HG03442 (cell line): ENCODE data around the gene TRPM2.

Source experiments
- ATAC-seq: cut with Tn5 transposase; IDR thresholded peaks from one replicate; pipeline ENCODE4 v1.9.1; 2021; ENCODE audit warnings: mild to moderate bottlenecking, moderate library complexity; ENCODE audit not compliant: unreplicated experiment

TRPM2 gene

GRCh38 chr21:44455524-44456213, 102.2 kb downstream of the TRPM2 start:
- no peak for ATAC-seq

GRCh38 chr21:44456214-44456914, 102.9 kb downstream of the TRPM2 start:
- ATAC-seq = no peak

- ATAC-seq = no peak
These were observed 103.7 kb downstream of the TRPM2 start for GRCh38 chr21:44456915-44457736.

- no peak for ATAC-seq
These were observed 105.7 kb downstream of the TRPM2 start for GRCh38 chr21:44458971-44459711.

- no peak for ATAC-seq
These were observed 106.5 kb downstream of the TRPM2 start for GRCh38 chr21:44459712-44460440.

- no peak for ATAC-seq
These were observed 107.0 kb downstream of the TRPM2 start for GRCh38 chr21:44460441-44460755.

- no peak for ATAC-seq
These were observed 107.6 kb downstream of the TRPM2 start for GRCh38 chr21:44461005-44461404.

- no peak for ATAC-seq
These were observed 108.1 kb downstream of the TRPM2 start for GRCh38 chr21:44461464-44462001.

GRCh38 chr21:44462086-44462833, 108.8 kb downstream of the TRPM2 start:
- no peak for ATAC-seq

GRCh38 chr21:44462834-44463200, 109.4 kb downstream of the TRPM2 start:
- no peak for ATAC-seq

GRCh38 chr21:44463724-44464123, 110.3 kb downstream of the TRPM2 start:
- no peak for ATAC-seq

- ATAC-seq = no peak
These were observed 110.9 kb downstream of the TRPM2 start for GRCh38 chr21:44464351-44464750.

GRCh38 chr21:44466351-44466954, 113.0 kb downstream of the TRPM2 start:
- ATAC-seq = no peak

GRCh38 chr21:44466996-44467858, 113.8 kb downstream of the TRPM2 start:
- no peak for ATAC-seq

GRCh38 chr21:44467859-44468195, 114.4 kb downstream of the TRPM2 start:
- no peak for ATAC-seq

- no peak for ATAC-seq
These were observed 117.9 kb downstream of the TRPM2 start for GRCh38 chr21:44471341-44471740.

GRCh38 chr21:44471996-44472395, 118.6 kb downstream of the TRPM2 start:
- ATAC-seq = no peak

GRCh38 chr21:44473915-44474555, 120.6 kb downstream of the TRPM2 start:
- no peak for ATAC-seq
